ENCODE measurements around the gene IP6K3. TPM values are rescaled to one million over a fixed set of nuclear protein-coding genes. Genes with fewer than 3 reads are reported as not detected.

Gene IP6K3
- total RNA-seq, 1 donor from 2014 or later: 2.7 TPM

- no peak for TF ChIP-seq CTCF (IDR thresholded peaks at IDR 0.05; ENCODE audit: partially characterized antibody, unreplicated experiment)
- no peak overlapping the region for H3K4me3 Mint-ChIP-seq (ENCODE audit: unreplicated experiment)
- H3K9me3 Mint-ChIP-seq (ENCODE audit: unreplicated experiment): peaks cover 2% of the 10 kb centered on the region
- H3K36me3 Mint-ChIP-seq (ENCODE audit: unreplicated experiment): no peaks in the 10 kb centered on the region
- no peak for DNase-seq
- H3K4me1 Mint-ChIP-seq (ENCODE audit: low read depth, unreplicated experiment): peaks cover 7% of the 10 kb centered on the region
- H3K27ac Mint-ChIP-seq (ENCODE audit: unreplicated experiment): no peak overlapping the region
- peaks cover 7% of the 10 kb centered on the region for H3K27me3 Mint-ChIP-seq (ENCODE audit: unreplicated experiment)
These were observed 28.7 kb downstream of the IP6K3 start for GRCh38 chr6:33717934-33718455.

GRCh38 chr6:33716890-33717632, 29.6 kb downstream of the IP6K3 start:
- no peak for DNase-seq
- Mint-ChIP-seq H3K36me3 (ENCODE audit: unreplicated experiment) (no peaks in the 10 kb centered on the region), H3K27ac (ENCODE audit: unreplicated experiment) (no peak overlapping the region), H3K4me3 (ENCODE audit: unreplicated experiment) (no peak overlapping the region), H3K4me1 (ENCODE audit: low read depth, unreplicated experiment) (peaks cover 7% of the 10 kb centered on the region), H3K27me3 (ENCODE audit: unreplicated experiment) (peaks cover 6% of the 10 kb centered on the region), H3K9me3 (ENCODE audit: unreplicated experiment) (peaks cover 2% of the 10 kb centered on the region)
- TF ChIP-seq CTCF (IDR thresholded peaks at IDR 0.05; ENCODE audit: partially characterized antibody, unreplicated experiment): no peak

GRCh38 chr6:33716379-33716778, 30.3 kb downstream of the IP6K3 start:
- Mint-ChIP-seq H3K4me1 (ENCODE audit: low read depth, unreplicated experiment) (peaks cover 11% of the 10 kb centered on the region), H3K27ac (ENCODE audit: unreplicated experiment) (no peak overlapping the region), H3K36me3 (ENCODE audit: unreplicated experiment) (no peaks in the 10 kb centered on the region), H3K4me3 (ENCODE audit: unreplicated experiment) (no peak overlapping the region), H3K9me3 (ENCODE audit: unreplicated experiment) (peaks cover 8% of the 10 kb centered on the region), H3K27me3 (ENCODE audit: unreplicated experiment) (peaks cover 8% of the 10 kb centered on the region)
- TF ChIP-seq CTCF (IDR thresholded peaks at IDR 0.05; ENCODE audit: partially characterized antibody, unreplicated experiment): no peak
- DNase-seq: no peak

GRCh38 chr6:33714385-33715040, 32.2 kb downstream of the IP6K3 start:
- Mint-ChIP-seq H3K27ac (ENCODE audit: unreplicated experiment) (no peak overlapping the region), H3K4me1 (ENCODE audit: low read depth, unreplicated experiment) (peaks cover 24% of the 10 kb centered on the region), H3K9me3 (ENCODE audit: unreplicated experiment) (peaks cover 13% of the 10 kb centered on the region), H3K27me3 (ENCODE audit: unreplicated experiment) (peaks cover 10% of the 10 kb centered on the region), H3K4me3 (ENCODE audit: unreplicated experiment) (no peak overlapping the region), H3K36me3 (ENCODE audit: unreplicated experiment) (no peaks in the 10 kb centered on the region)
- DNase-seq: no peak
- TF ChIP-seq CTCF (IDR thresholded peaks at IDR 0.05; ENCODE audit: partially characterized antibody, unreplicated experiment): no peak

- peaks cover 25% of the 10 kb centered on the region for H3K4me1 Mint-ChIP-seq (ENCODE audit: low read depth, unreplicated experiment)
- no peak overlapping the region for H3K27ac Mint-ChIP-seq (ENCODE audit: unreplicated experiment)
- H3K36me3 Mint-ChIP-seq (ENCODE audit: unreplicated experiment): no peaks in the 10 kb centered on the region
- H3K4me3 Mint-ChIP-seq (ENCODE audit: unreplicated experiment): no peak overlapping the region
- H3K27me3 Mint-ChIP-seq (ENCODE audit: unreplicated experiment): peaks cover 10% of the 10 kb centered on the region
- no peak for TF ChIP-seq CTCF (IDR thresholded peaks at IDR 0.05; ENCODE audit: partially characterized antibody, unreplicated experiment)
- no peak for DNase-seq
- peaks cover 15% of the 10 kb centered on the region for H3K9me3 Mint-ChIP-seq (ENCODE audit: unreplicated experiment)
These were observed 32.9 kb downstream of the IP6K3 start for GRCh38 chr6:33713786-33714185.
